ENCODE data around the gene MEX3D.

The MEX3D gene

GRCh38 chr19:1605236-1606137 lies 37.4 kb upstream of the MEX3D start, which contains the start of gene UQCR11:
UQCR11 (minus strand) TSS chr19:1605462; CDS start chr19:1605409, 53 bp downstream.
- TF ChIP-seq FOXP2 (optimal IDR thresholded peaks at IDR 0.05; ENCODE audit: borderline replicate concordance, extremely low read depth, extremely low read length, insufficient read depth): peak; percentile 50
- TF ChIP-seq TAF1 (IDR thresholded peaks at IDR 0.05; ENCODE audit: borderline replicate concordance, insufficient read depth, low read length): peak; percentile 72; the same call in 1 of the 2 replicates
- 0 out of 4 replicates have a peak, but pooled peaks of 1 of the 2 experiments have one; percentile 29 for TF ChIP-seq REST (IDR thresholded peaks at IDR 0.05; ENCODE audit: insufficient read depth in 1 of 2, low read depth in 2 of 2, low read length in 2 of 2)
- TF ChIP-seq SIN3A (IDR thresholded peaks at IDR 0.05; ENCODE audit: borderline replicate concordance, insufficient read depth, low read length): 0 out of 2 replicates have a peak, but pooled peaks have one; percentile 9
- peak; percentile 98 for TF ChIP-seq POLR2AphosphoS5 (IDR thresholded peaks at IDR 0.05; ENCODE audit: low read depth, low read length)

GRCh38 chr19:1602091-1602707 lies 34.1 kb upstream of the MEX3D start:
- TF ChIP-seq TAF1 (IDR thresholded peaks at IDR 0.05; ENCODE audit: borderline replicate concordance, insufficient read depth, low read length) (no peak), REST (IDR thresholded peaks at IDR 0.05; ENCODE audit: insufficient read depth in 1 of 2, low read depth in 2 of 2, low read length in 2 of 2) (no peak), POLR2AphosphoS5 (IDR thresholded peaks at IDR 0.05; ENCODE audit: low read depth, low read length) (no peak), FOXP2 (optimal IDR thresholded peaks at IDR 0.05; ENCODE audit: borderline replicate concordance, extremely low read depth, extremely low read length, insufficient read depth) (no peak), SIN3A (IDR thresholded peaks at IDR 0.05; ENCODE audit: borderline replicate concordance, insufficient read depth, low read length) (no peak)

- TF ChIP-seq TAF1 (IDR thresholded peaks at IDR 0.05; ENCODE audit: borderline replicate concordance, insufficient read depth, low read length): no peak
- TF ChIP-seq FOXP2 (optimal IDR thresholded peaks at IDR 0.05; ENCODE audit: borderline replicate concordance, extremely low read depth, extremely low read length, insufficient read depth): no peak
- TF ChIP-seq REST (IDR thresholded peaks at IDR 0.05; ENCODE audit: insufficient read depth in 1 of 2, low read depth in 2 of 2, low read length in 2 of 2): no peak
- TF ChIP-seq POLR2AphosphoS5 (IDR thresholded peaks at IDR 0.05; ENCODE audit: low read depth, low read length): no peak
- TF ChIP-seq SIN3A (IDR thresholded peaks at IDR 0.05; ENCODE audit: borderline replicate concordance, insufficient read depth, low read length): no peak
These were observed 33.5 kb upstream of the MEX3D start for GRCh38 chr19:1601613-1602064.

- TF ChIP-seq FOXP2 (optimal IDR thresholded peaks at IDR 0.05; ENCODE audit: borderline replicate concordance, extremely low read depth, extremely low read length, insufficient read depth) (no peak), POLR2AphosphoS5 (IDR thresholded peaks at IDR 0.05; ENCODE audit: low read depth, low read length) (no peak), TAF1 (IDR thresholded peaks at IDR 0.05; ENCODE audit: borderline replicate concordance, insufficient read depth, low read length) (no peak), REST (IDR thresholded peaks at IDR 0.05; ENCODE audit: insufficient read depth in 1 of 2, low read depth in 2 of 2, low read length in 2 of 2) (no peak), SIN3A (IDR thresholded peaks at IDR 0.05; ENCODE audit: borderline replicate concordance, insufficient read depth, low read length) (no peak)
These were observed 31.3 kb upstream of the MEX3D start for GRCh38 chr19:1599460-1599846.

All from PFSK-1 (cell line).